Subcutaneous abdominal adipose tissue (tissue), 5 donors: ENCODE results near the gene TGFBR3.

Experiments
- H3K27ac ChIP-seq: one replicate; pipeline ENCODE4 v1.7.0; 2013; ENCODE audit warnings: low read depth, mild to moderate bottlenecking, inconsistent platforms, low read length, moderate library complexity
- H3K27me3 ChIP-seq, 5 donors: one replicate each; pipeline ENCODE4 v1.7.0; 2013; ENCODE audit warnings: low read length in 5 of 5, inconsistent platforms in 1 of 5; ENCODE audit not compliant: control insufficient read depth in 5 of 5, insufficient read depth in 4 of 5
- H3K36me3 ChIP-seq, 5 donors: one replicate each; pipeline ENCODE4 v1.7.0; 2013; ENCODE audit warnings: low read length in 5 of 5; ENCODE audit not compliant: control insufficient read depth in 5 of 5, insufficient read depth in 5 of 5
- H3K4me1 ChIP-seq, 5 donors: one replicate each; pipeline ENCODE4 v1.7.0; 2013; ENCODE audit warnings: low read length in 5 of 5, mild to moderate bottlenecking in 3 of 5, moderate library complexity in 1 of 5; ENCODE audit not compliant: control insufficient read depth in 5 of 5, insufficient read depth in 5 of 5
- H3K4me3 ChIP-seq, 5 donors: one replicate each; pipeline ENCODE4 v1.7.0; 2013; ENCODE audit warnings: low read length in 5 of 5, low read depth in 1 of 5
- H3K9ac ChIP-seq, 5 donors: one replicate each; pipeline ENCODE4 v1.7.0; 2013; ENCODE audit warnings: low read length in 5 of 5, mild to moderate bottlenecking in 4 of 5, moderate library complexity in 3 of 5
- H3K9me3 ChIP-seq, 5 donors: one replicate each; pipeline ENCODE4 v1.7.0; 2013; ENCODE audit warnings: low read length in 5 of 5; ENCODE audit not compliant: control insufficient read depth in 5 of 5
- donor health status: healthy.
- donor health status: healthy.
- donor health status: healthy.
- donor health status: healthy.
- donor health status: healthy.

The TGFBR3 gene

GRCh38 chr1:91653183-91653582 lies 232.8 kb downstream of the TGFBR3 start:
- H3K27me3 ChIP-seq, result no peaks in the 10 kb centered on the region
- H3K27ac ChIP-seq, result no peak overlapping the region
- no peaks in the 10 kb centered on the region for H3K36me3 ChIP-seq
- H3K4me1 ChIP-seq, result peaks cover 10 to 26% (median 21%) of the 10 kb centered on the region in 5 donors
- H3K9me3 ChIP-seq, result no peaks in the 10 kb centered on the region
- no peak overlapping the region for H3K9ac ChIP-seq
- no peak overlapping the region for H3K4me3 ChIP-seq

GRCh38 chr1:91651661-91652071 lies 234.3 kb downstream of the TGFBR3 start:
- peak overlapping the region in 2 of 5 donors; percentile 11 to 23 for H3K4me3 ChIP-seq
- H3K27me3 ChIP-seq, result no peaks in the 10 kb centered on the region
- peak overlapping the region; percentile 97 for H3K27ac ChIP-seq
- no peaks in the 10 kb centered on the region for H3K36me3 ChIP-seq
- peaks cover 10 to 26% (median 21%) of the 10 kb centered on the region in 5 donors for H3K4me1 ChIP-seq
- no peaks in the 10 kb centered on the region for H3K9me3 ChIP-seq
- H3K9ac ChIP-seq, result peak overlapping the region in 4 of 5 donors; percentile 44 to 71 (median 68)

- Histone ChIP-seq H3K27me3 (no peaks in the 10 kb centered on the region), H3K36me3 (no peaks in the 10 kb centered on the region), H3K27ac (peak overlapping the region; percentile 97), H3K9me3 (no peaks in the 10 kb centered on the region), H3K4me1 (peaks cover 10 to 26% (median 21%) of the 10 kb centered on the region in 5 donors), H3K9ac (peak overlapping the region in 4 of 5 donors; percentile 64 to 71 (median 68)), H3K4me3 (peak overlapping the region in 2 of 5 donors; percentile 11 to 23)
Measured at GRCh38 chr1:91651243-91651642, 234.7 kb downstream of the TGFBR3 start.

- Histone ChIP-seq H3K4me3 (no peak overlapping the region), H3K9me3 (no peaks in the 10 kb centered on the region), H3K9ac (peak overlapping the region in 4 of 5 donors; percentile 64 to 71 (median 68)), H3K27ac (peak overlapping the region; percentile 97), H3K4me1 (peaks cover 10 to 26% (median 21%) of the 10 kb centered on the region in 5 donors), H3K36me3 (no peaks in the 10 kb centered on the region), H3K27me3 (no peaks in the 10 kb centered on the region)
Measured at GRCh38 chr1:91650764-91651163, 235.2 kb downstream of the TGFBR3 start.

- Histone ChIP-seq H3K9ac (no peak overlapping the region), H3K36me3 (no peaks in the 10 kb centered on the region), H3K4me3 (no peak overlapping the region), H3K9me3 (no peaks in the 10 kb centered on the region), H3K4me1 (peaks cover 8 to 19% (median 17%) of the 10 kb centered on the region in 5 donors), H3K27me3 (no peaks in the 10 kb centered on the region), H3K27ac (no peak overlapping the region)
Measured at GRCh38 chr1:91647061-91647460, 238.9 kb downstream of the TGFBR3 start.

- Histone ChIP-seq H3K9ac (no peak overlapping the region), H3K27ac (no peak overlapping the region), H3K9me3 (no peaks in the 10 kb centered on the region)
Measured at GRCh38 chr1:91645031-91645430, 240.9 kb downstream of the TGFBR3 start.

GRCh38 chr1:91643431-91643830 lies 242.5 kb downstream of the TGFBR3 start:
- Histone ChIP-seq H3K27ac (no peak overlapping the region), H3K36me3 (no peaks in the 10 kb centered on the region), H3K9ac (no peak overlapping the region), H3K27me3 (no peaks in the 10 kb centered on the region), H3K4me1 (no peaks in the 10 kb centered on the region), H3K9me3 (no peaks in the 10 kb centered on the region), H3K4me3 (no peak overlapping the region)

More at GRCh38 chr1:91645031-91645430, 240.9 kb downstream of the TGFBR3 start:
- Histone ChIP-seq H3K36me3 (no peaks in the 10 kb centered on the region), H3K27me3 (no peaks in the 10 kb centered on the region), H3K4me3 (no peak overlapping the region), H3K4me1 (peaks cover 0 to under 1% (median 0%) of the 10 kb centered on the region in 5 donors)

GRCh38 chr1:91640877-91641526 lies 244.9 kb downstream of the TGFBR3 start:
- Histone ChIP-seq H3K36me3 (no peaks in the 10 kb centered on the region), H3K4me3 (no peak overlapping the region), H3K27me3 (no peaks in the 10 kb centered on the region), H3K9me3 (no peaks in the 10 kb centered on the region), H3K9ac (no peak overlapping the region), H3K27ac (no peak overlapping the region), H3K4me1 (peaks cover 0 to 6% (median 0%) of the 10 kb centered on the region in 5 donors)

GRCh38 chr1:91637539-91637994 lies 248.4 kb downstream of the TGFBR3 start:
- H3K9me3 ChIP-seq, result no peaks in the 10 kb centered on the region
- H3K9ac ChIP-seq, result no peak overlapping the region
- peak overlapping the region; percentile 37 for H3K27ac ChIP-seq
- H3K36me3 ChIP-seq, result no peaks in the 10 kb centered on the region
- H3K4me3 ChIP-seq, result no peak overlapping the region
- H3K27me3 ChIP-seq, result no peaks in the 10 kb centered on the region
- peaks cover 0 to 11% (median 4%) of the 10 kb centered on the region in 5 donors for H3K4me1 ChIP-seq

- Histone ChIP-seq H3K27me3 (no peaks in the 10 kb centered on the region), H3K9ac (no peak overlapping the region), H3K36me3 (no peaks in the 10 kb centered on the region), H3K4me3 (no peak overlapping the region), H3K4me1 (peaks cover 0 to 11% (median 4%) of the 10 kb centered on the region in 5 donors), H3K27ac (no peak overlapping the region), H3K9me3 (peaks cover 0 to under 1% (median 0%) of the 10 kb centered on the region in 5 donors)
Measured at GRCh38 chr1:91635763-91636162, 250.2 kb downstream of the TGFBR3 start.
